ENCODE measurements around the gene KRT86.

DNA sequence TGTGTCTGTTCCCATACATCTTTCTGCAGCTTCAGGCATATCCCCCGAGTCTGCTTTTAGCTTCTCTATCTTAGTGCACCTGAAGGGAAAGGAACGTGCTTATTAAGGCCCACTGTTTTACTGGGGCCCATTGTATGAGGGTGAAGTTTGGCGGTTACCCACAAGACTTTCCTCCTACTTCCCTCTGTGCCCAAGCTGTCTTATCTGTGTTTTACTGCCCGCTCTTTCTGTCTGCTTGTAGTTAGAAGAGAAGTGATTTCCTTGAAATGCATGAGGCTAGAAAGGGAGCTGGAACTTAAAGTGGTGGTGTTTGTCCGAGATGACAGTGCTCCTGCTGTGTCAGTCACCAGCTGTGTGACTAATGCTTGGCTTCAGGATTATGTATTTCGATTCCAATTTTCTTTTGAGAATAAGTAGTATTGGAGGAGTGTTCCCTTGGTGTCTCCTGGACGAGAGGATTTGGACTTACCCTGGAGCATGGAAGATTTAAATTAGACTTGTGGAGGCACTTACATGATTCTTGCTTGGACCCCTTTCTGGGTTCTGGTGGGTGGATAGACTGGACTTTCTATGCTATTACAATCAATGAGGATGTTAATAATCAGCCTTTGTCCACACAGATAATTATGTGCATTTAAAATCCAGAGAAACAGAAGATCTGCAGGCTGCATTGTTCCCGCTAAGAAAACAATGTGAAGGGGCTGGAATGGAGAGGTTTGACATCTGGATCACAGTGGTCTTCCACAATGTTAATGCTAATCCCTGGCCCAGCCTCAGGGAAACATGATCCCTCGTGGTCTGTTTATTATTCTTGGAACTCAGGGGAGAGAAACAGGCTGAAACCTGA lies 13.9 kb upstream of the KRT86 start:
- TF ChIP-seq CTCF (IDR thresholded peaks at IDR 0.05; ENCODE audit: low read length), result no peak
- no peak for TF ChIP-seq EZH2phosphoT487 (IDR thresholded peaks at IDR 0.05; ENCODE audit: low read length)
- no peak for TF ChIP-seq EZH2 (optimal IDR thresholded peaks at IDR 0.05; ENCODE audit: low read depth, low read length)

Data from MM.1S (cell line).